HepG2 (cell line): ENCODE results near the gene IGFBP6. TPM values are rescaled to one million over a fixed set of nuclear protein-coding genes. Genes with fewer than 3 reads are reported as not detected.
A peak's percentile ranks its signal among the peaks of the same experiment; 100 is the strongest.

Experiments used
- CAMTA2 ChIP-seq: sonication (generic); formaldehyde crosslinking; IDR thresholded peaks from 2 replicates; pipeline ENCODE4 v1.4.0; 2020; ENCODE audit warnings: mild to moderate bottlenecking, missing genetic modification reagents, borderline replicate concordance
- GATAD1 ChIP-seq: IDR thresholded peaks from 2 replicates; pipeline ENCODE4 v1.6.1; 2016; ENCODE audit warnings: missing genetic modification reagents, missing compliant biosample characterization
- HNF4A ChIP-seq: sonication (generic); formaldehyde crosslinking; IDR thresholded peaks from 2 replicates; pipeline ENCODE4 v1.4.0; 2020; ENCODE audit warnings: missing genetic modification reagents
- NKX3-1 ChIP-seq: sonication (generic); formaldehyde crosslinking; IDR thresholded peaks from 2 replicates; pipeline ENCODE4 v1.5.0; 2020; ENCODE audit warnings: missing genetic modification reagents
- PAXIP1 ChIP-seq: sonication (generic); formaldehyde crosslinking; conservative IDR thresholded peaks from 2 replicates; pipeline ENCODE4 v1.4.0; 2020; ENCODE audit warnings: mild to moderate bottlenecking, missing genetic modification reagents, moderate library complexity
- SAP130 ChIP-seq: IDR thresholded peaks from 2 replicates; pipeline ENCODE4 v1.6.1; 2016; ENCODE audit warnings: low read depth
- SIX1 ChIP-seq: sonication (generic); formaldehyde crosslinking; IDR thresholded peaks from 2 replicates; pipeline ENCODE4 v1.4.0; 2020; ENCODE audit warnings: missing genetic modification reagents, borderline replicate concordance
- SUZ12 ChIP-seq: fragments of 150-350 bp; IDR thresholded peaks from 2 replicates; pipeline ENCODE4 v1.6.1; 2014; ENCODE audit warnings: low read depth, low read length
- U2AF2 ChIP-seq: fragments of 200-400 bp; formaldehyde crosslinking; IDR thresholded peaks from 2 replicates; pipeline ENCODE4 v1.6.1; 2017; ENCODE audit warnings: low read depth, mild to moderate bottlenecking, low read length
- YEATS4 ChIP-seq: sonication (generic); formaldehyde crosslinking; IDR thresholded peaks from 2 replicates; pipeline ENCODE4 v1.4.0; 2020; ENCODE audit warnings: missing genetic modification reagents, borderline replicate concordance
- ZBTB1 ChIP-seq: sonication (generic); formaldehyde crosslinking; IDR thresholded peaks from 2 replicates; pipeline ENCODE4 v1.4.0; 2020; ENCODE audit warnings: missing genetic modification reagents, borderline replicate concordance
- ZBTB8A ChIP-seq: sonication (generic); formaldehyde crosslinking; IDR thresholded peaks from 2 replicates; pipeline ENCODE4 v1.4.0; 2020; ENCODE audit warnings: mild to moderate bottlenecking, low read depth, missing genetic modification reagents, borderline replicate concordance
- ZNF207 ChIP-seq: fragments of 450-650 bp; IDR thresholded peaks from 2 replicates; pipeline ENCODE4 v1.6.1; 2016; ENCODE audit warnings: antibody characterized with exemption, borderline replicate concordance
- ZNF275 ChIP-seq: sonication (generic); formaldehyde crosslinking; IDR thresholded peaks from 2 replicates; pipeline ENCODE4 v1.8.0; 2022; ENCODE audit warnings: missing genetic modification reagents, mild to moderate bottlenecking, inconsistent platforms, borderline replicate concordance
- ZNF569 ChIP-seq: sonication (generic); formaldehyde crosslinking; IDR thresholded peaks from 2 replicates; pipeline ENCODE4 v1.5.0; 2020; ENCODE audit warnings: mild to moderate bottlenecking, missing genetic modification reagents, moderate library complexity, borderline replicate concordance
- ZNF616 ChIP-seq: sonication (generic); formaldehyde crosslinking; IDR thresholded peaks from 2 replicates; pipeline ENCODE4 v1.5.0; 2020; ENCODE audit warnings: low read depth, mild to moderate bottlenecking, missing genetic modification reagents
- polyA plus RNA-seq, 8 experiments: library from polyadenylated mRNA; depleted of rRNA in 3 of 8; stranded (reverse) in 7 of 8; unstranded in 1 of 8; fragments of >200 nt; fragmentation: Illumina TruSeq in 4 of 8; extraction: Trizol in 4 of 8; gene quantifications; 2 replicates each; pipeline versions ENCODE4 v1.2.1 to v1.2.3, GENCODE V29; 2011 to 2016; ENCODE audit warnings: low read depth in 4 of 8, missing spikeins in 1 of 8, mixed read lengths in 1 of 8; ENCODE audit not compliant: insufficient read depth in 1 of 8
- total RNA-seq, 5 experiments: library from RNA; depleted of rRNA; stranded (reverse); fragments of >200 nt; fragmentation: Illumina TruSeq; extraction: Trizol; gene quantifications; 2 replicates each; pipeline ENCODE4 v1.2.3, GENCODE V29; 2016; ENCODE audit warnings: low read depth in 1 of 5
- TF ChIP-seq, protein P1 (sequence below), 2 experiments: sonication (generic) in 1 of 2; formaldehyde crosslinking in 1 of 2; IDR thresholded peaks; 2 replicates each; pipeline versions ENCODE4 v1.4.0 to v1.6.1; 2018 to 2020; ENCODE audit warnings: missing genetic modification reagents in 2 of 2, borderline replicate concordance in 1 of 2, low read depth in 1 of 2, mild to moderate bottlenecking in 1 of 2, missing biosample characterization in 1 of 2
- TF ChIP-seq, protein P2 (sequence below): sonication (generic); formaldehyde crosslinking; IDR thresholded peaks from 2 replicates; pipeline ENCODE4 v1.4.0; 2020; ENCODE audit warnings: mild to moderate bottlenecking, missing genetic modification reagents

The IGFBP6 gene
- total and polyA plus RNA-seq, 2 of the 13 experiments (the other 11 are each of a cell fraction or from before 2014, with no cell fraction given) = 3.9 to 25.2 TPM

- TF ChIP-seq, protein P1, sequence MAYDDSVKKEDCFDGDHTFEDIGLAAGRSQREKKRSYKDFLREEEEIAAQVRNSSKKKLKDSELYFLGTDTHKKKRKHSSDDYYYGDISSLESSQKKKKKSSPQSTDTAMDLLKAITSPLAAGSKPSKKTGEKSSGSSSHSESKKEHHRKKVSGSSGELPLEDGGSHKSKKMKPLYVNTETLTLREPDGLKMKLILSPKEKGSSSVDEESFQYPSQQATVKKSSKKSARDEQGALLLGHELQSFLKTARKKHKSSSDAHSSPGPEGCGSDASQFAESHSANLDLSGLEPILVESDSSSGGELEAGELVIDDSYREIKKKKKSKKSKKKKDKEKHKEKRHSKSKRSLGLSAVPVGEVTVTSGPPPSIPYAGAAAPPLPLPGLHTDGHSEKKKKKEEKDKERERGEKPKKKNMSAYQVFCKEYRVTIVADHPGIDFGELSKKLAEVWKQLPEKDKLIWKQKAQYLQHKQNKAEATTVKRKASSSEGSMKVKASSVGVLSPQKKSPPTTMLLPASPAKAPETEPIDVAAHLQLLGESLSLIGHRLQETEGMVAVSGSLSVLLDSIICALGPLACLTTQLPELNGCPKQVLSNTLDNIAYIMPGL (CRISPR knock-in tag; IDR thresholded peaks at IDR 0.05; ENCODE audit: borderline replicate concordance in 1 of 2, low read depth in 1 of 2) = peak in 1 of 2 experiments; percentile 62; a peak in 2 of 4 replicates
- TF ChIP-seq HNF4A (CRISPR knock-in tag) = peak; percentile 72
- TF ChIP-seq NKX3-1 = no peak
- TF ChIP-seq ZBTB8A = no peak
- TF ChIP-seq ZBTB1 (CRISPR knock-in tag) = no peak
- TF ChIP-seq U2AF2 = no peak
- no peak for TF ChIP-seq ZNF207
- peak; percentile 88 for TF ChIP-seq SAP130 (CRISPR knock-in tag)
- no peak for TF ChIP-seq SIX1
- peak; percentile 62; the same call in 1 of the 2 replicates for TF ChIP-seq GATAD1 (CRISPR knock-in tag)
- TF ChIP-seq, protein P2, sequence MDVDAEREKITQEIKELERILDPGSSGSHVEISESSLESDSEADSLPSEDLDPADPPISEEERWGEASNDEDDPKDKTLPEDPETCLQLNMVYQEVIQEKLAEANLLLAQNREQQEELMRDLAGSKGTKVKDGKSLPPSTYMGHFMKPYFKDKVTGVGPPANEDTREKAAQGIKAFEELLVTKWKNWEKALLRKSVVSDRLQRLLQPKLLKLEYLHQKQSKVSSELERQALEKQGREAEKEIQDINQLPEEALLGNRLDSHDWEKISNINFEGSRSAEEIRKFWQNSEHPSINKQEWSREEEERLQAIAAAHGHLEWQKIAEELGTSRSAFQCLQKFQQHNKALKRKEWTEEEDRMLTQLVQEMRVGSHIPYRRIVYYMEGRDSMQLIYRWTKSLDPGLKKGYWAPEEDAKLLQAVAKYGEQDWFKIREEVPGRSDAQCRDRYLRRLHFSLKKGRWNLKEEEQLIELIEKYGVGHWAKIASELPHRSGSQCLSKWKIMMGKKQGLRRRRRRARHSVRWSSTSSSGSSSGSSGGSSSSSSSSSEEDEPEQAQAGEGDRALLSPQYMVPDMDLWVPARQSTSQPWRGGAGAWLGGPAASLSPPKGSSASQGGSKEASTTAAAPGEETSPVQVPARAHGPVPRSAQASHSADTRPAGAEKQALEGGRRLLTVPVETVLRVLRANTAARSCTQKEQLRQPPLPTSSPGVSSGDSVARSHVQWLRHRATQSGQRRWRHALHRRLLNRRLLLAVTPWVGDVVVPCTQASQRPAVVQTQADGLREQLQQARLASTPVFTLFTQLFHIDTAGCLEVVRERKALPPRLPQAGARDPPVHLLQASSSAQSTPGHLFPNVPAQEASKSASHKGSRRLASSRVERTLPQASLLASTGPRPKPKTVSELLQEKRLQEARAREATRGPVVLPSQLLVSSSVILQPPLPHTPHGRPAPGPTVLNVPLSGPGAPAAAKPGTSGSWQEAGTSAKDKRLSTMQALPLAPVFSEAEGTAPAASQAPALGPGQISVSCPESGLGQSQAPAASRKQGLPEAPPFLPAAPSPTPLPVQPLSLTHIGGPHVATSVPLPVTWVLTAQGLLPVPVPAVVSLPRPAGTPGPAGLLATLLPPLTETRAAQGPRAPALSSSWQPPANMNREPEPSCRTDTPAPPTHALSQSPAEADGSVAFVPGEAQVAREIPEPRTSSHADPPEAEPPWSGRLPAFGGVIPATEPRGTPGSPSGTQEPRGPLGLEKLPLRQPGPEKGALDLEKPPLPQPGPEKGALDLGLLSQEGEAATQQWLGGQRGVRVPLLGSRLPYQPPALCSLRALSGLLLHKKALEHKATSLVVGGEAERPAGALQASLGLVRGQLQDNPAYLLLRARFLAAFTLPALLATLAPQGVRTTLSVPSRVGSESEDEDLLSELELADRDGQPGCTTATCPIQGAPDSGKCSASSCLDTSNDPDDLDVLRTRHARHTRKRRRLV (CRISPR knock-in tag) = no peak
- TF ChIP-seq ZNF569 (CRISPR knock-in tag) = no peak; the same call in 1 of the 2 replicates
- TF ChIP-seq ZNF616 (CRISPR knock-in tag) = no peak
- TF ChIP-seq SUZ12 = no peak
- no peak for TF ChIP-seq YEATS4
- no peak for TF ChIP-seq ZNF275 (CRISPR knock-in tag)
- TF ChIP-seq CAMTA2 (CRISPR knock-in tag) = no peak
- peak; percentile 87 for TF ChIP-seq PAXIP1
Measured at GRCh38 chr12:53061404-53062010, 36.0 kb upstream of the IGFBP6 start (continued).
